Thymus (tissue), 11 donors: ENCODE data around the gene UTF1. TPM values are rescaled to one million over a fixed set of nuclear protein-coding genes. Genes with fewer than 3 reads are reported as not detected.
A peak's percentile ranks its signal among the peaks of the same experiment; 100 is the strongest.

Source experiments
- DNase-seq, 9 donors: peaks; one replicate each; pipeline ENCODE4 v3.0.0-alpha.2; 2013; ENCODE audit warnings: low spot score in 9 of 9, low read depth in 6 of 9, missing footprints in 1 of 9
- H3K27ac ChIP-seq, 2 donors: one replicate each; pipeline ENCODE4 v1.5.1; 2013; ENCODE audit warnings: control low read depth in 1 of 2, low read depth in 1 of 2, low read length in 1 of 2, mild to moderate bottlenecking in 1 of 2, moderate library complexity in 1 of 2
- H3K27me3 ChIP-seq, 2 donors: one replicate each; pipeline ENCODE4 v1.5.1; 2013; ENCODE audit warnings: low read length in 1 of 2; ENCODE audit not compliant: control insufficient read depth in 2 of 2, insufficient read depth in 1 of 2
- H3K36me3 ChIP-seq, 2 donors: one replicate each; pipeline ENCODE4 v1.5.1; 2013; ENCODE audit warnings: low read length in 1 of 2, mild to moderate bottlenecking in 1 of 2, moderate library complexity in 1 of 2; ENCODE audit not compliant: control insufficient read depth in 2 of 2, insufficient read depth in 2 of 2
- H3K4me1 ChIP-seq, 2 donors: one replicate each; pipeline ENCODE4 v1.5.1; 2013; ENCODE audit warnings: low read length in 2 of 2; ENCODE audit not compliant: control insufficient read depth in 2 of 2, insufficient read depth in 2 of 2
- H3K4me3 ChIP-seq, 2 donors: one replicate each; pipeline ENCODE4 v1.5.1; 2013; ENCODE audit warnings: low read length in 2 of 2, control low read depth in 1 of 2, mild to moderate bottlenecking in 1 of 2
- H3K9me3 ChIP-seq, 2 donors: one replicate each; pipeline ENCODE4 v1.5.1; 2013; ENCODE audit warnings: low read length in 1 of 2, mild to moderate bottlenecking in 1 of 2; ENCODE audit not compliant: control insufficient read depth in 2 of 2, insufficient read depth in 1 of 2
- WGBS: extraction: QIAGEN DNeasy Blood & Tissue Kit; methylation state at CpG from one replicate; pipeline ENCODE4 v1.1.7; 2013; 5-methylcytosine and 5-hydroxymethylcytosine counted together
- polyA plus RNA-seq: library from polyadenylated mRNA; stranded (reverse); fragments of 200-250 nt; gene quantifications from one replicate; pipeline ENCODE4 v1.2.3, GENCODE V29; 2013
- total RNA-seq: library from RNA; stranded (reverse); fragments of 120-200 nt; gene quantifications from one replicate; pipeline ENCODE4 v1.2.4, GENCODE V29; 2013
- donor health status: healthy.

Gene UTF1
- total and polyA plus RNA-seq, 2 donors: 0.02 TPM; not detected in 1

DNA sequence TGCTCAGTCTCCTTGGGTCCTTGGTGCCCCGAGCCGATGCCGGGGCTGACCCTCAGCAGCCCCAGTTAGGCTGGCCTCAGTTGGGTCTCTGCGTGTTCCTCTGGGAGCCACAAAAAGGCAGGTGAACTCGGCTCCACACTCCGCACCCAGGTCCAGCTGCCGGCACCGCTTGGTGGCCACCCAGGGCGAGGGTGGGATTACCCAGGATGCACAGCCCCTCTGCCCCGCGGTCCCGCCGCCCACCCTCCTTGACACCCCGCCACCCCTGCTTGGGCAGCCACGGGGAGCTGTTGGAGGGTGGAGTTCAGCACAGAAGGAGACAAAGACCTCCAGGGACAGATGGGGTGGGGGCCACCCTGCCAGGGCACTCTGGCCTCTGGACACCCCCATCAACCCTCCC is 25.3 kb downstream of the UTF1 start:
- Histone ChIP-seq H3K9me3 (peaks cover 0 to 5% of the 10 kb centered on the region in 2 donors), H3K4me3 (no peak overlapping the region), H3K4me1 (peaks cover 24 to 32% of the 10 kb centered on the region in 2 donors), H3K27ac (no peak overlapping the region), H3K27me3 (peaks cover 0 to 46% of the 10 kb centered on the region in 2 donors), H3K36me3 (no peaks in the 10 kb centered on the region)
- 97% methylated on average over 15 of the region's 15 CpGs for WGBS
- DNase-seq: no peak

DNA sequence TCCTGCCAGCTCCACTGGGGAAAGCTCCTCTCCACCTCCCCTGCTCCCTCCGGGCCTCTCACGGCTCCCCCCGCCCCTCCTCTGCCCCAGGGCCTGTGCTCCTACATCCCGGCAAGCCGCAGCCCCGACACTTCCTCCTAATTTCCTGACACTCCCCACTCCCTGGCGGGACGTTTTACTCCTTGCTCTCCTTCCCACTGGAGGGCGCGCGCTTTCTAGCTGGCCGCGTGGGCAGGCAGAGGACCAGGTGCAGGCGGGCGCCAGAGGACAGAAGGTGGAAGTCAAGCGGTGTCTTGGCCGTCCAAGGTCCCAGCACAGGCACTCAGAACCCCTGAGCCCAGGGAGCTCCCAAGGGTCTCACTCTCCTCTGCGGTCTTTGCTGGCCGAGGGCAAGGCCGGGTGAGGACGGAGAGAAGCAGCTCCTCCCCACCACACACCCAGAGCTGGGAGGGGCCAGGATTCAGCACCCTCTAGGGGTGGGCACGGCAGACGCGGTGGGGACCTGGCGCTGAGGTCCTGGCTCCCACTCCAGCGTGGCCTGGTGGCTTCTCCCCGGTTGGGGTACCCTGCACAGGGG is 27.6 kb downstream of the UTF1 start:
- Histone ChIP-seq H3K4me3 (peak overlapping the region in 1 of 2 donors; percentile 16), H3K4me1 (peaks cover 26 to 45% of the 10 kb centered on the region in 2 donors), H3K27me3 (peaks cover 0 to 52% of the 10 kb centered on the region in 2 donors), H3K27ac (peak overlapping the region in 1 of 2 donors; percentile 39), H3K9me3 (peaks cover 0 to 5% of the 10 kb centered on the region in 2 donors), H3K36me3 (no peaks in the 10 kb centered on the region)
- DNase-seq: peak in 1 of 9 donors; percentile 36
- 2% methylated on average over 27 of the region's 27 CpGs for WGBS

DNA sequence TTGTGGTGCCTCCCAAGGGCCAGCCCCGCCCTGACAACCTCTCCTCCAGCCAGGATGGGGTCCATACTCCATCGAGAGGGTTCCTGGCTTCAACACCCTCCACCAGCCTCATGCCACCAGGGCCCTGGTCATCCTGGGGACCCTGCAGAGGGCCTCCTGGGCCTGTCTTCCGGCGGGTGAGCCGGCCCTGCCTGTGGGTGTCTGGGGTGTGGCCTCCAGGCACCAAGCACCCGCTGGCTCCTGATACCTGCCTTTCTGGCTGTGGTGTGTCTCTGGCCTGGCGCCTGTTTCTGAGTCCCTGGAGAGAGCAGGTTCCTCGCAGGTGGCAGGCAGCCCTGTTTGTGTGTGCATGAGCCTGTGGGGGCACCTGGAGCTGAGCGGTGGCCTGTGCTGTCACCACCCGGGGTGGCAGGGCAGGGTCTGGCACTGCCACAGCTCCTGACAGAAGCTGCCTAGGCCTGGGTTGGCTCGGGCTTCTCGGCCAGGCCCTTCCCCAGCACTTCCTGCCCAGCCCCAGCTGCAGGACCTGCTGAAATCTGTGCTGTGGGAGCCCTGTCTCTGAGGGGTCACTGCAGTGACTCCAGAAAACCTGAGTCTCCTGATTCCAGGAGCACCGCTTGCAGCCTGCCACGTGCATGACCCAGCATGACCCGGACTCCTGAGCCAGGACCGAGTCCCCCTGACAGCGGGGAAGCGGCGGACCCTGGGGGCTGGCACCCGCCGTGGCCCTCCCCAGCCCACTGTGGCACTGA is 28.2 kb downstream of the UTF1 start:
- Histone ChIP-seq H3K4me3 (no peak overlapping the region), H3K27ac (peak overlapping the region in 1 of 2 donors; percentile 39), H3K9me3 (peaks cover 0 to 5% of the 10 kb centered on the region in 2 donors), H3K27me3 (peaks cover 0 to 57% of the 10 kb centered on the region in 2 donors), H3K4me1 (peaks cover 26 to 49% of the 10 kb centered on the region in 2 donors), H3K36me3 (no peaks in the 10 kb centered on the region)
- peak in 1 of 9 donors; percentile 40 for DNase-seq
- WGBS: 25% methylated on average over 21 of the region's 21 CpGs

DNA sequence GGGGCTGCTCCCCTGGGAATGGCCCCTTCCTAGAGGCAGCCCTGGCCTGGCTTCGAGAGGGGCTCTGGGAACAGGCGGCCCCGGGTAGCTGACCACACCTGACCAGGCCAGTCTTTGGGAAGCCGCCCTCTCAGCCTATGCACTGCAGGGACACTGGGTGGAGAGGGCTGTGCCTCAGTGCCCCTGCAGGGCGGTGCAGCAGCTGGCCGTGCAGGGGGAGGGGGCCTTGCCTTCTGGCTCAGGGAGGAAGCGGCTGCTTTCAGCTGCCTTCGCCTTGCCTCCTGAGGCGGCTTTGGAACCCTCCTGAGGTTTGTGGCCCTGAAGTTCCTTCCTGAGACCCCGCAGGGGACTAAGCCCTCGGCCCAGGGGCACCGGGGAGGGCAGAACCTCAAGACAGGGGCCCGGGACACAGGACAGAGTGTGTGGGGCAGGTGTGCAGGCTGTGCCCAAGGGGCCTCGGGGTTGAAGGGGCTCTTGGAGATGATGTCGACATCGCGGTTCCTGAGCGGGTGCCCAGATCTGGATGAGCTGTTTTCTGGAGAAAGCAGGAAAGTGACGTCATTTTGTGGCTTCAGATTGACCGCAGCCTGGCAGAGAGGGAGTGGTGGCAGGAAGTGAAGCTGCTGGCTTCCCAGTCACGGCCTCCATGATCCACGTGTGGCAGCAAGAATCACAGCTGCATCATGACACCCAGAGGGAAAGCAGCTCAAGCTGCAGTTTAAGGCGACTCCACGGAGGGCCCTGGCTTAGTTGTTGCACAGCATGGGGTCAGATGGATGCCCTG is 29.0 kb downstream of the UTF1 start:
- Histone ChIP-seq H3K9me3 (peaks cover 0 to 5% of the 10 kb centered on the region in 2 donors), H3K27me3 (peaks cover 0 to 57% of the 10 kb centered on the region in 2 donors), H3K4me3 (no peak overlapping the region), H3K36me3 (no peaks in the 10 kb centered on the region), H3K27ac (peak overlapping the region; percentile 17 to 62), H3K4me1 (peaks cover 26 to 49% of the 10 kb centered on the region in 2 donors)
- peak in 3 of 9 donors; percentile 28 to 73 (median 48) for DNase-seq
- 9% methylated on average over 24 of the region's 24 CpGs for WGBS

DNA sequence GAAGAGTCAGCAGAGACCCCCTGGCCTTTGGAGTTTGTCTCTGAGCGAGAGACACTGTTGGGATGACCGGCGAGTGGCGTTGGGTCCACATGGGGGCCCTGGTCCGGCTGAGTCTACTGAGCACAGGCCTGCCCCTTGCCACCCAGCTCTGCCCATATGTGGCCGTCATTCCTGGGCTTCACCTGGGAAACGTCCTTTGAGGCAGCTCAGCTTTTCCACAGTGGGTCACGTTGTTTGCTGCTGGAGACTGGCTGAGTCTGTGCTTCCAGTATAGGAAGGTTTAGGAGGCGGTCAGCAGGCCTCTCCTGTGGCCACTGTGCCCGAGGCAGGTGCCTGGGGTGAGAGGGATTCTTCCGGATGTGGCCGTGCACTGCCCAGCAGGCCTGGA is 29.6 kb downstream of the UTF1 start:
- Histone ChIP-seq H3K4me1 (peaks cover 26 to 52% of the 10 kb centered on the region in 2 donors), H3K36me3 (no peaks in the 10 kb centered on the region), H3K4me3 (no peak overlapping the region), H3K27me3 (peaks cover 0 to 57% of the 10 kb centered on the region in 2 donors), H3K9me3 (peaks cover 0 to 5% of the 10 kb centered on the region in 2 donors), H3K27ac (peak overlapping the region in 1 of 2 donors; percentile 17)
- DNase-seq: no peak
- 45% methylated on average over 12 of the region's 12 CpGs for WGBS

DNA sequence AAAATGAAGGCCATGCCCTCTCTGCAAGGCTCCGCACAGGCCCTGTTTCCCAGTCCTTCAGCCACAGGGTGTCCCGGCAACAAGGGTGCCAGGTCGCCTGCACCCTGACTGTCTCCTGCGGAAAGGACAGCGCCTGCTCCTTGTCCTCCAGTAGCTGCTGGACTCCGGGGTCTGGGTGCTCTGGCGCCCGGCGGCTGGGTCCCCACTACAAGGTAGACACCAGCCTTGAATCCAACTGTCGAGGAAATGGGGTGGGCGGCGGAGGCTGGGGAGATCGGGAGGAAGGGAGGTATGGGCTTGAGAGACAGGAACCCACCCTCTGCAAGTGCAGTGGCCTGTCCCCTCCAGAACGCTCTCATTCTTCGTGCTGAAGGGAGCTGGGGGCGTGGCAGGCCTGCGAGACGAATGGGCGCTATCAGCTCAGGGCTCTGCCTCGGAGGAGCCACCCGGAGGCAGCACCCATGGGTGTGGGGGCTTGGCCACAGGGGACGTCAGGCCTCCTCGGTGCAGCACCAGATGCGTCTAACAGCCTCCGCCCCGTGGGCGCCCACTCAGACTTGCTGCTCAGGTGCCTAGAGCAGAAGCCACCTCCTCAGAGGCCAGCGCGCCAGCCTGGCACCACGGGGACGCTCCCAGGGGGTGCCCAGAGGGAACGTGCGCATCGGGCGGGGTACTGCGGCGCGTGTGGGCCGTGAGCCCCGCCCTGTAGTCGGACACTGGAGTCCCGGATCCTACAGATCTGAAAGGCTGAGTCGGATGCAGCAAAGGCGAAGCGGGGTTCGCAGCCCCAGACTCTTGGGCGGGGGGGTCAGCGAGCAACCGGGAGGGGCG is 31.1 kb downstream of the UTF1 start:
- Histone ChIP-seq H3K27me3 (peaks cover 0 to 49% of the 10 kb centered on the region in 2 donors), H3K27ac (peak overlapping the region in 1 of 2 donors; percentile 81), H3K36me3 (no peaks in the 10 kb centered on the region), H3K4me3 (peak overlapping the region; percentile 46 to 85), H3K4me1 (peaks cover 26 to 52% of the 10 kb centered on the region in 2 donors), H3K9me3 (peaks cover 0 to 5% of the 10 kb centered on the region in 2 donors)
- 36% methylated on average over 50 of the region's 50 CpGs for WGBS
- peak in 1 of 9 donors; percentile 52 for DNase-seq

DNA sequence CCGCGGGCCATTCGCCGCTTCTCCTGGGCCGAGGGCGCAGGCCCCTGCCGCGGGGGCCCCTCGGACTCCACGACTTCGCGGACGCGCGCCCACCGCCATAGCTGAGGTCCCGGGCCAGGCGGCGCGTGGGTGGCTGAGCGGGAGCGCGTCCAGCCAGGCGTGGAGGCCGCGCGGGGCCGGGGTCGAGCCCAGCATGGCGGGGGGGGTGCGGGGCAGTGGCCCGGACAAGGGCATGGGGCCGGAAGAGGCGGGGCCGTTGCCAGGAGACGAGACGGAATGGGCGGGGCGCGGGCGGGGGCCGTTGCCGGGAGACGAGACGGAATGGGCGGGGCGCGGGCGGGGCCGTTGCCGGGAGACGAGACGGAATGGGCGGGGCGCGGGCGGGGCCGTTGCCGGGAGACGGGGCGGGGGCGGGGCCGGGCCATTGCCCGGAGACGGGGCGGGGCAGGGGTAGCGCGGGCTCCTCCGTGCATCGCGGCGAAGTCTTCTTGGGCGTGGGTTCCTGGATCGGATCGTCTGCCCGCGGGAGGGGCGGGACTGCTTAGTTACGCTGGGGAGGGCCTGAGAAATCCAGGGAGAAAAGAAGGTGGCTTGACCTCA is 31.8 kb downstream of the UTF1 start:
- H3K27me3 ChIP-seq: peaks cover 0 to 43% of the 10 kb centered on the region in 2 donors
- peak overlapping the region in 1 of 2 donors; percentile 81 for H3K27ac ChIP-seq
- H3K4me1 ChIP-seq: peaks cover 26 to 52% of the 10 kb centered on the region in 2 donors
- H3K9me3 ChIP-seq: peaks cover 0 to 5% of the 10 kb centered on the region in 2 donors
- DNase-seq: peak in 4 of 9 donors; percentile 42 to 67 (median 55)
- H3K36me3 ChIP-seq: no peaks in the 10 kb centered on the region
- H3K4me3 ChIP-seq: peak overlapping the region; percentile 46 to 85
- WGBS: 2% methylated on average over 79 of the region's 79 CpGs

DNA sequence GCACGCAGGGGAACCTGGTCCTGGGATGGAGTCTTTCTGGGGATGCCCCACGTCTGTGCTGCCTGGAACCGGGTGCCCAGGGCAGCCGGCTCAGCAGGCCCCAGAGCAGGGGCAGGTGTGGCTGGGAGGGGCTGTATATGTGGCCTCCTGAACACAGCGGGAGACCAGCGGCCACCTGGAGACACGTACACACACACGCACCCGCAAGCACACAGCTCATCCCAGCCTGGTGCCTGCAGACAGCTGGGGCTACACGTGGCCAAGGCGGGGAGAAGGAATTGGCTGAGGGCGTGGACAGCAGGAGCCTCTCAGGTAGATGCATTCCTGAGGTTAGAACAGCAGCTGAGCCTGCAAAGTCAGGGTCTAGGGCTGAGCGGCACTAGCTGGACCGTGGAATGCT is 32.7 kb downstream of the UTF1 start:
- no peak overlapping the region for H3K27ac ChIP-seq
- H3K4me1 ChIP-seq: peaks cover 23 to 46% of the 10 kb centered on the region in 2 donors
- H3K9me3 ChIP-seq: peaks cover 0 to 5% of the 10 kb centered on the region in 2 donors
- no peak for DNase-seq
- WGBS: 94% methylated on average over 14 of the region's 14 CpGs
- peaks cover 0 to 34% of the 10 kb centered on the region in 2 donors for H3K27me3 ChIP-seq
- no peaks in the 10 kb centered on the region for H3K36me3 ChIP-seq
- no peak overlapping the region for H3K4me3 ChIP-seq
